ENCODE data around the gene PLD5. TPM values are rescaled to one million over a fixed set of nuclear protein-coding genes. Genes with fewer than 3 reads are reported as not detected.
A peak's percentile ranks its signal among the peaks of the same experiment; 100 is the strongest.
"Not testable (repeated sequence)": the region's sequence is repeated elsewhere in the genome, so short reads cannot be mapped to it uniquely, and the experiment has no call there.

Gene PLD5
- total RNA-seq, 4 donors from 2014 or later, result 0.33 to 0.54 TPM; not detected in 2

DNA sequence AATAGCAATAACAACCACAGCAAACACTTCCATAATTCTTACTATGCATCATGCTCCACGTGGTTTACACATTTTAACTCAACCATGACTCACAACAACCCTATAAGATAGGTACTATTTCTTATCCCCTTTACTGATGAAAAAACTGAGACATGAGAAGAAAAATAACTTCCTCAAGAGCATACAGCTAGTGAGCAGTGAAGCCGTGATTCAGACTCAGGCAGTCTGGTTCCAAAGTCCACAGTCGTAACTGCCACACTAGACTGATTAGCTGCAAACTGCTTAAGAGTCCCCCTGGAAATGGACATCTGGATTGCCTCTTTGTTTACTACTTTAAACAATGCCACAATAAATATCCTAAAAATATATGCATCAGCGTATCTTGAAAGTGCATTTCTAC, 55.7 kb downstream of the PLD5 start:
- intact Hi-C loops (cut with DNase I), result no loop called here
- H3K36me3 ChIP-seq, result no peaks in the 10 kb centered on the region
- 20 to 39% methylated on average over 4 of the region's 4 CpGs for WGBS, 2 donors
- no peaks in the 10 kb centered on the region for H3K4me1 ChIP-seq
- no peak for TF ChIP-seq POLR2A (IDR thresholded peaks at IDR 0.05)
- TF ChIP-seq, protein P1, sequence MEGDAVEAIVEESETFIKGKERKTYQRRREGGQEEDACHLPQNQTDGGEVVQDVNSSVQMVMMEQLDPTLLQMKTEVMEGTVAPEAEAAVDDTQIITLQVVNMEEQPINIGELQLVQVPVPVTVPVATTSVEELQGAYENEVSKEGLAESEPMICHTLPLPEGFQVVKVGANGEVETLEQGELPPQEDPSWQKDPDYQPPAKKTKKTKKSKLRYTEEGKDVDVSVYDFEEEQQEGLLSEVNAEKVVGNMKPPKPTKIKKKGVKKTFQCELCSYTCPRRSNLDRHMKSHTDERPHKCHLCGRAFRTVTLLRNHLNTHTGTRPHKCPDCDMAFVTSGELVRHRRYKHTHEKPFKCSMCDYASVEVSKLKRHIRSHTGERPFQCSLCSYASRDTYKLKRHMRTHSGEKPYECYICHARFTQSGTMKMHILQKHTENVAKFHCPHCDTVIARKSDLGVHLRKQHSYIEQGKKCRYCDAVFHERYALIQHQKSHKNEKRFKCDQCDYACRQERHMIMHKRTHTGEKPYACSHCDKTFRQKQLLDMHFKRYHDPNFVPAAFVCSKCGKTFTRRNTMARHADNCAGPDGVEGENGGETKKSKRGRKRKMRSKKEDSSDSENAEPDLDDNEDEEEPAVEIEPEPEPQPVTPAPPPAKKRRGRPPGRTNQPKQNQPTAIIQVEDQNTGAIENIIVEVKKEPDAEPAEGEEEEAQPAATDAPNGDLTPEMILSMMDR (IDR thresholded peaks at IDR 0.05), result no peak
- H3K27me3 ChIP-seq, result no peaks in the 10 kb centered on the region
- no peak overlapping the region for H3K4me3 ChIP-seq (replicated peaks in 1 of 3)
- DNase-seq, result no peak
- H3K9me3 ChIP-seq, result no peaks in the 10 kb centered on the region
- no peak overlapping the region for H3K27ac ChIP-seq

DNA sequence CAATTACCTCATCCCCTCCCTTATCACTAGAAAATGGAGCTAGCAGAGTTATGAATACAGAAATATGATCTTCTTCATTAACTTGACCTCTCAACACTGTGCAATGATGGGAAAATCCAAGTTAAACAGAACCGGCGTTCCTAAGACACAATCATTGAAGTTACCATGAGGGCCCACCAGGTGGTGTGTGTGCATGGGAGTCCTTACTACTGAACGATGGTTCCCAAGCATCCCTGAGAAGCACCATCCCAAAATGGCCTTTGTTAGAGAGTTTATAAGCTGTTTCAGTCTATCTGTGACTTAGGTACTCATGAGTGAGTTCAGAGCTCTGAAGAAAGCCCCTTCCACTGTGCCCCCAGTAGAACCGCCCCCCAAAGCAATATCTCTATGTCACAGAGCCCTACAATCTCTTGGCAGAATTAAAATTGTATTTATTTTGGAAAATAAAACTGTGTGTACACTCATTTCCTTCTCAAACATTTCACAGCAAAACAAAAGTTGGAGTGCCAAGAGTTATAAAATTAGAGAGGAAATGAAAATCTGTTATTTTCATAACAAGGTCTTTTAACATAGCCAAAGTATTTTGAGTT, 56.8 kb downstream of the PLD5 start:
- Histone ChIP-seq H3K36me3 (no peaks in the 10 kb centered on the region), H3K4me1 (no peaks in the 10 kb centered on the region), H3K4me3 (replicated peaks in 1 of 3) (no peak overlapping the region), H3K9me3 (no peaks in the 10 kb centered on the region), H3K27ac (no peak overlapping the region), H3K27me3 (no peaks in the 10 kb centered on the region)
- no peak for TF ChIP-seq POLR2A (IDR thresholded peaks at IDR 0.05)
- TF ChIP-seq, protein P1 (IDR thresholded peaks at IDR 0.05), result peak in 4 of 6 experiments; percentile 11 to 54 (median 28)
- peak; percentile 29 to 40 for DNase-seq
- WGBS, 2 donors, result 15 to 20% methylated on average over 4 of the region's 4 CpGs
- intact Hi-C loops (cut with DNase I), result no loop called here

DNA sequence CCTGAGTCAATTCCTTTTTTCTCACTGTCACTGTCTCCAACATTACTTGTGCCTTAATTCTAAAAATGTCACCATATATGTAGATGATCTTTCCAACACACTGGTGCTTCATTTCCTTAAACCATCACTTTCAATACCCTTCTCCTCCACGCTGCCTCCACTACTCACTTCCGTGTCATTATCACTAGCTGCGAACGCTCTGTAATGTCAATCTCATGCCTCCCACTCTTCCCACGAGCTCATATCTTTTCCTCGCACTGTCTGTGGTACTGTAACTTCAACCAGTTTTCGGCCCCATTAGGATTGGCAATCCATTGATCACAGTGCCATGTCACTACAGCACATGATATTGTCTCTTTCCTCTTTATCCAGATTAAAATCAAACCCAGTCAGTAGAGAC, 61.6 kb downstream of the PLD5 start:
- Histone ChIP-seq H3K27ac (no peak overlapping the region), H3K4me3 (replicated peaks in 1 of 3) (no peak overlapping the region), H3K27me3 (no peaks in the 10 kb centered on the region), H3K9me3 (no peaks in the 10 kb centered on the region), H3K4me1 (no peaks in the 10 kb centered on the region), H3K36me3 (no peaks in the 10 kb centered on the region)
- no peak for DNase-seq
- intact Hi-C loops (cut with DNase I), result no loop called here
- TF ChIP-seq POLR2A (IDR thresholded peaks at IDR 0.05), result no peak
- TF ChIP-seq, protein P1 (IDR thresholded peaks at IDR 0.05), result no peak
- WGBS, 2 donors, result 90 to 94% methylated on average over 7 of the region's 7 CpGs

DNA sequence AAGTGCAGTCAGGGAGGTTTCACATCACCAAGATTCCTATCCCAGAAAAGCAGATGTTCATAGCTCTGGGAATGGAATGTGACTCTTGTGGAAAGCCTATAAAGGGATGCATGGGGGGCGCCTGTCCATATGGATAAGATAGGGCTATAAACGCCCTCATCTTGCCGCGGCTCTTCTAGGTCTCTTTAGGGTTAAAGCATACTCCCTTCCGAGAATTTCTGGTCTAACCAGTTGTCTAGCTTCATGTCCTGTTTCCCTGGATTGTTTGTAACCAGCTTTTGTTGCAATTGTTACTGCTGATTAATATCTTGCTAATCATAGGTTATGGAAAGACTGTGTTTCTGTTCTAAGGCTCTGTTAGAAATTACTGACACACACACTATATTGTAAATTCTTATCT, 64.8 kb downstream of the PLD5 start:
- H3K36me3 ChIP-seq; H3K4me1 ChIP-seq; H3K27me3 ChIP-seq; H3K4me3 ChIP-seq (replicated peaks in 1 of 3); intact Hi-C loops (cut with DNase I); DNase-seq; H3K9me3 ChIP-seq; H3K27ac ChIP-seq: not testable (repeated sequence)
- 77 to 91% methylated on average over 5 of the region's 5 CpGs for WGBS, 2 donors

DNA sequence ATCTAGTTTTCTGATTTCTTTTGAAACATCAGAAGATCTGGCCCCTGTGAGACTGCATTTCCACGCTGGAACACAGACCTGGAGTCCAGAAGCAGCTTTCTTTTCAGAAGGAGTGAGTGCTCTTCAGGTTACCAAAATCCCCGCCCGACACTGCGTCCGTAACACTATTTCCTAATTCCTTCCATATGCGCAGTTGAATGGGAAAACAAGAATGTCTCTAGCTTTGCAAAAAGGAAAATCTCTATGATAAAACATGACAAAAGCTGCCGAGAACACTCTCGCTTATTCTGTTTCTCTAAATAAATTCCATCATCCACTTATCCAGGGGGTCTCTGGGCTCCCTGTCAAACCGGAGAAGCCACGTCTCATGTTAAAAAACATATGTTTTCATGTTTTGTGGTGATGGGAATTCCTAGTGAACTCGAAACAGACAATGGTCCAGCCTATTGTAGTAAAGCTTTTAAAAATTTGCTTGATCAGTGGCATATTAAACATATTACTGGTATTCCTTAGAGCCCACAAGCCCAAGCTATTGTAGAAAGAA, 67.7 kb downstream of the PLD5 start:
- TF ChIP-seq, protein P1 (IDR thresholded peaks at IDR 0.05), result no peak
- TF ChIP-seq POLR2A (IDR thresholded peaks at IDR 0.05), result no peak
- H3K4me3 ChIP-seq (replicated peaks in 1 of 3), result no peak overlapping the region
- no peaks in the 10 kb centered on the region for H3K9me3 ChIP-seq
- WGBS, 2 donors, result 72 to 77% methylated on average over 11 of the region's 11 CpGs
- H3K27ac ChIP-seq, result no peak overlapping the region
- H3K27me3 ChIP-seq, result no peaks in the 10 kb centered on the region
- H3K4me1 ChIP-seq, result no peaks in the 10 kb centered on the region
- intact Hi-C loops (cut with DNase I), result no loop called here
- no peak for DNase-seq
- H3K36me3 ChIP-seq, result no peaks in the 10 kb centered on the region
